ENCODE data around the gene TMEM168.

Gene TMEM168

DNA sequence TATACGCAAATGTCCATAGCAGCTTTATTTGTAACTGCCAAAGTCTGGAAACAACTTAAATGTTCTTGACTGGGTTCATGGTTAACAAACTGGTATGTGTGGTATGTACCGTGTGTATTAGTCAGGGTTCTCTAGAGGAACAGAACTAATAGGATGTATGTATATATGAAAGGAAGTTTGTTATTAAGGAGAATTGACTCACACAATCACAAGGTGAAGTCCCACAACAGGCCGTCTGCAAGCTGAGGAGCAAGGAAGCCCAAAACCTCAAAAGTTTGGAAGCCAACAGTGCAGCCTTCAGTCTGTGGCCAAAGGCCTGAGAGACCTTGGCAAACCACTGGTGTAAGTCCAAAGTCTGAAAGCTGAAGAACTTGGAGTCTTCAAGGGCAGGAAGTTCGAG, 66.8 kb downstream of the TMEM168 start:
- ATAC-seq = no peak
- no peak for TF ChIP-seq TCF4 (CRISPR knock-in tag; IDR thresholded peaks at IDR 0.05; ENCODE audit: borderline replicate concordance)
- no peak for TF ChIP-seq SNAI2 (CRISPR knock-in tag; IDR thresholded peaks at IDR 0.05)
- TF ChIP-seq CSDC2 (CRISPR knock-in tag; IDR thresholded peaks at IDR 0.05) = no peak
- no peak for TF ChIP-seq ZNF8 (CRISPR knock-in tag; IDR thresholded peaks at IDR 0.05)
- no peak for TF ChIP-seq ESRRG (CRISPR knock-in tag; IDR thresholded peaks at IDR 0.05)
- TF ChIP-seq GLIS3 (CRISPR knock-in tag; IDR thresholded peaks at IDR 0.05) = no peak
- TF ChIP-seq, protein P1, sequence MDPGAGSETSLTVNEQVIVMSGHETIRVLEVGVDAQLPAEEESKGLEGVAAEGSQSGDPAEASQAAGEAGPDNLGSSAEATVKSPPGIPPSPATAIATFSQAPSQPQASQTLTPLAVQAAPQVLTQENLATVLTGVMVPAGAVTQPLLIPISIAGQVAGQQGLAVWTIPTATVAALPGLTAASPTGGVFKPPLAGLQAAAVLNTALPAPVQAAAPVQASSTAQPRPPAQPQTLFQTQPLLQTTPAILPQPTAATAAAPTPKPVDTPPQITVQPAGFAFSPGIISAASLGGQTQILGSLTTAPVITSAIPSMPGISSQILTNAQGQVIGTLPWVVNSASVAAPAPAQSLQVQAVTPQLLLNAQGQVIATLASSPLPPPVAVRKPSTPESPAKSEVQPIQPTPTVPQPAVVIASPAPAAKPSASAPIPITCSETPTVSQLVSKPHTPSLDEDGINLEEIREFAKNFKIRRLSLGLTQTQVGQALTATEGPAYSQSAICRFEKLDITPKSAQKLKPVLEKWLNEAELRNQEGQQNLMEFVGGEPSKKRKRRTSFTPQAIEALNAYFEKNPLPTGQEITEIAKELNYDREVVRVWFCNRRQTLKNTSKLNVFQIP (CRISPR knock-in tag; IDR thresholded peaks at IDR 0.05; ENCODE audit: borderline replicate concordance, low read depth) = no peak
- TF ChIP-seq ZNF565 (CRISPR knock-in tag; conservative IDR thresholded peaks at IDR 0.05; ENCODE audit: low read depth) = no peak
- no peak for TF ChIP-seq ARNTL (CRISPR knock-in tag; IDR thresholded peaks at IDR 0.05; ENCODE audit: borderline replicate concordance, low read depth)
- no peak for TF ChIP-seq ISL1 (CRISPR knock-in tag; IDR thresholded peaks at IDR 0.05)
- TF ChIP-seq, protein P2, sequence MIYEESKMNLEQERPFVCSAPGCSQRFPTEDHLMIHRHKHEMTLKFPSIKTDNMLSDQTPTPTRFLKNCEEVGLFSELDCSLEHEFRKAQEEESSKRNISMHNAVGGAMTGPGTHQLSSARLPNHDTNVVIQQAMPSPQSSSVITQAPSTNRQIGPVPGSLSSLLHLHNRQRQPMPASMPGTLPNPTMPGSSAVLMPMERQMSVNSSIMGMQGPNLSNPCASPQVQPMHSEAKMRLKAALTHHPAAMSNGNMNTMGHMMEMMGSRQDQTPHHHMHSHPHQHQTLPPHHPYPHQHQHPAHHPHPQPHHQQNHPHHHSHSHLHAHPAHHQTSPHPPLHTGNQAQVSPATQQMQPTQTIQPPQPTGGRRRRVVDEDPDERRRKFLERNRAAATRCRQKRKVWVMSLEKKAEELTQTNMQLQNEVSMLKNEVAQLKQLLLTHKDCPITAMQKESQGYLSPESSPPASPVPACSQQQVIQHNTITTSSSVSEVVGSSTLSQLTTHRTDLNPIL (CRISPR knock-in tag; IDR thresholded peaks at IDR 0.05; ENCODE audit: low read depth) = no peak
- TF ChIP-seq ZFP3 (CRISPR knock-in tag; IDR thresholded peaks at IDR 0.05) = no peak

DNA sequence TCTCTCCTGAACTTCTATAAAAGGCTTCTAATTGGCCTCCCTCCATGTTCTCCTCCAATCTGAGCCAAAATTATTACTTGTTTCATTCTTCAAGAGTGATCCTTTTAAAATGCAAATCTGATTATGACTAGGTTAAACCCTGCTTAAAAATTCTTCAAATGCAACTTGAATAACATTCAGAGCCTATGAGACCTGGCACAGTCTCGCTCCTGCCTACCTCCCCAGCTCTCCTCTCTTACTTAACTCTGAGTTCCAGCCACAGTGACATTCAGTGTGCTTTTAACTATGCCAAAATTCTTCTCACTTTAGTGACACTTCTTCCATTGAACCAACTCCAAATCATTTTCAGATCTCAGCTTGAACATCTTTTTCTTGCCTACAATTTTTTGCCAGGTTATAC, 68.8 kb downstream of the TMEM168 start:
- TF ChIP-seq RARB (CRISPR knock-in tag; IDR thresholded peaks at IDR 0.05) (no peak), TCF4 (CRISPR knock-in tag; IDR thresholded peaks at IDR 0.05; ENCODE audit: borderline replicate concordance) (no peak), CSDC2 (CRISPR knock-in tag; IDR thresholded peaks at IDR 0.05) (no peak), ZNF8 (CRISPR knock-in tag; IDR thresholded peaks at IDR 0.05) (no peak), ESRRG (CRISPR knock-in tag; IDR thresholded peaks at IDR 0.05) (no peak), ZFP30 (CRISPR knock-in tag; IDR thresholded peaks at IDR 0.05) (no peak), ZNF565 (CRISPR knock-in tag; conservative IDR thresholded peaks at IDR 0.05; ENCODE audit: low read depth) (no peak), TOX (CRISPR knock-in tag; IDR thresholded peaks at IDR 0.05; ENCODE audit: borderline replicate concordance) (no peak), ZC3H10 (CRISPR knock-in tag; IDR thresholded peaks at IDR 0.05) (no peak), ZNF70 (CRISPR knock-in tag; IDR thresholded peaks at IDR 0.05) (no peak), PPARA (CRISPR knock-in tag; IDR thresholded peaks at IDR 0.05; ENCODE audit: borderline replicate concordance) (no peak), GLIS3 (CRISPR knock-in tag; IDR thresholded peaks at IDR 0.05) (no peak), ARNTL (CRISPR knock-in tag; IDR thresholded peaks at IDR 0.05; ENCODE audit: borderline replicate concordance, low read depth) (no peak), BACH2 (CRISPR knock-in tag; IDR thresholded peaks at IDR 0.05; ENCODE audit: borderline replicate concordance) (no peak), SNAI2 (CRISPR knock-in tag; IDR thresholded peaks at IDR 0.05) (no peak), ZFP3 (CRISPR knock-in tag; IDR thresholded peaks at IDR 0.05) (no peak)
- TF ChIP-seq, protein P3, sequence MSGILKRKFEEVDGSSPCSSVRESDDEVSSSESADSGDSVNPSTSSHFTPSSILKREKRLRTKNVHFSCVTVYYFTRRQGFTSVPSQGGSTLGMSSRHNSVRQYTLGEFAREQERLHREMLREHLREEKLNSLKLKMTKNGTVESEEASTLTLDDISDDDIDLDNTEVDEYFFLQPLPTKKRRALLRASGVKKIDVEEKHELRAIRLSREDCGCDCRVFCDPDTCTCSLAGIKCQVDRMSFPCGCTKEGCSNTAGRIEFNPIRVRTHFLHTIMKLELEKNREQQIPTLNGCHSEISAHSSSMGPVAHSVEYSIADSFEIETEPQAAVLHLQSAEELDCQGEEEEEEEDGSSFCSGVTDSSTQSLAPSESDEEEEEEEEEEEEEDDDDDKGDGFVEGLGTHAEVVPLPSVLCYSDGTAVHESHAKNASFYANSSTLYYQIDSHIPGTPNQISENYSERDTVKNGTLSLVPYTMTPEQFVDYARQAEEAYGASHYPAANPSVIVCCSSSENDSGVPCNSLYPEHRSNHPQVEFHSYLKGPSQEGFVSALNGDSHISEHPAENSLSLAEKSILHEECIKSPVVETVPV (CRISPR knock-in tag; IDR thresholded peaks at IDR 0.05) = no peak
- TF ChIP-seq, protein P4, sequence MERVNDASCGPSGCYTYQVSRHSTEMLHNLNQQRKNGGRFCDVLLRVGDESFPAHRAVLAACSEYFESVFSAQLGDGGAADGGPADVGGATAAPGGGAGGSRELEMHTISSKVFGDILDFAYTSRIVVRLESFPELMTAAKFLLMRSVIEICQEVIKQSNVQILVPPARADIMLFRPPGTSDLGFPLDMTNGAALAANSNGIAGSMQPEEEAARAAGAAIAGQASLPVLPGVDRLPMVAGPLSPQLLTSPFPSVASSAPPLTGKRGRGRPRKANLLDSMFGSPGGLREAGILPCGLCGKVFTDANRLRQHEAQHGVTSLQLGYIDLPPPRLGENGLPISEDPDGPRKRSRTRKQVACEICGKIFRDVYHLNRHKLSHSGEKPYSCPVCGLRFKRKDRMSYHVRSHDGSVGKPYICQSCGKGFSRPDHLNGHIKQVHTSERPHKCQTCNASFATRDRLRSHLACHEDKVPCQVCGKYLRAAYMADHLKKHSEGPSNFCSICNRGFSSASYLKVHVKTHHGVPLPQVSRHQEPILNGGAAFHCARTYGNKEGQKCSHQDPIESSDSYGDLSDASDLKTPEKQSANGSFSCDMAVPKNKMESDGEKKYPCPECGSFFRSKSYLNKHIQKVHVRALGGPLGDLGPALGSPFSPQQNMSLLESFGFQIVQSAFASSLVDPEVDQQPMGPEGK (CRISPR knock-in tag; IDR thresholded peaks at IDR 0.05; ENCODE audit: borderline replicate concordance) = no peak
- TF ChIP-seq, protein P1 (CRISPR knock-in tag; IDR thresholded peaks at IDR 0.05; ENCODE audit: borderline replicate concordance, low read depth) = no peak
- TF ChIP-seq, protein P5, sequence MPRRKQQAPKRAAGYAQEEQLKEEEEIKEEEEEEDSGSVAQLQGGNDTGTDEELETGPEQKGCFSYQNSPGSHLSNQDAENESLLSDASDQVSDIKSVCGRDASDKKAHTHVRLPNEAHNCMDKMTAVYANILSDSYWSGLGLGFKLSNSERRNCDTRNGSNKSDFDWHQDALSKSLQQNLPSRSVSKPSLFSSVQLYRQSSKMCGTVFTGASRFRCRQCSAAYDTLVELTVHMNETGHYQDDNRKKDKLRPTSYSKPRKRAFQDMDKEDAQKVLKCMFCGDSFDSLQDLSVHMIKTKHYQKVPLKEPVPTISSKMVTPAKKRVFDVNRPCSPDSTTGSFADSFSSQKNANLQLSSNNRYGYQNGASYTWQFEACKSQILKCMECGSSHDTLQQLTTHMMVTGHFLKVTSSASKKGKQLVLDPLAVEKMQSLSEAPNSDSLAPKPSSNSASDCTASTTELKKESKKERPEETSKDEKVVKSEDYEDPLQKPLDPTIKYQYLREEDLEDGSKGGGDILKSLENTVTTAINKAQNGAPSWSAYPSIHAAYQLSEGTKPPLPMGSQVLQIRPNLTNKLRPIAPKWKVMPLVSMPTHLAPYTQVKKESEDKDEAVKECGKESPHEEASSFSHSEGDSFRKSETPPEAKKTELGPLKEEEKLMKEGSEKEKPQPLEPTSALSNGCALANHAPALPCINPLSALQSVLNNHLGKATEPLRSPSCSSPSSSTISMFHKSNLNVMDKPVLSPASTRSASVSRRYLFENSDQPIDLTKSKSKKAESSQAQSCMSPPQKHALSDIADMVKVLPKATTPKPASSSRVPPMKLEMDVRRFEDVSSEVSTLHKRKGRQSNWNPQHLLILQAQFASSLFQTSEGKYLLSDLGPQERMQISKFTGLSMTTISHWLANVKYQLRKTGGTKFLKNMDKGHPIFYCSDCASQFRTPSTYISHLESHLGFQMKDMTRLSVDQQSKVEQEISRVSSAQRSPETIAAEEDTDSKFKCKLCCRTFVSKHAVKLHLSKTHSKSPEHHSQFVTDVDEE (CRISPR knock-in tag; IDR thresholded peaks at IDR 0.05) = no peak
- no peak for ATAC-seq
